Measurements from ENCODE around the gene HEG1.
A peak's percentile ranks its signal among the peaks of the same experiment; 100 is the strongest.

- no peak for TF ChIP-seq POLR2A (IDR thresholded peaks at IDR 0.05; ENCODE audit: low read depth)
- no peak for TF ChIP-seq CTCF (IDR thresholded peaks at IDR 0.05)
- TF ChIP-seq POLR2AphosphoS5 (IDR thresholded peaks at IDR 0.05): peak; percentile 37 to 55
Measured at GRCh38 chr3:125003369-125003853, 52.4 kb downstream of the HEG1 start.
